Upper lobe of left lung (tissue), 6 donors: Measurements from ENCODE around the gene RNASE13. TPM values are rescaled to one million over a fixed set of nuclear protein-coding genes. Genes with fewer than 3 reads are reported as not detected.

ENCODE experiments used
- ATAC-seq, 2 donors: fragments of 200-7000 bp; cut with Tn5 transposase; one replicate each; pipeline ENCODE4 v1.9.1; 2022; ENCODE audit warnings: mild to moderate bottlenecking in 2 of 2, moderate library complexity in 2 of 2; ENCODE audit not compliant: low FRiP score in 2 of 2
- DNase-seq, 2 donors: peaks; one replicate each; pipeline ENCODE4 v3.0.0-alpha.2; 2019 to 2020
- H3K27ac ChIP-seq, 4 donors: fragments of 200-600 bp; sonication (generic); one replicate each; pipeline ENCODE4 v1.5.1; 2016 to 2019
- H3K27me3 ChIP-seq, 4 donors: fragments of 200-600 bp; sonication (generic); one replicate each; pipeline ENCODE4 v1.5.1; 2017 to 2019
- H3K36me3 ChIP-seq, 4 donors: fragments of 200-600 bp; sonication (generic); one replicate each; pipeline ENCODE4 v1.5.1; 2016 to 2019
- H3K4me1 ChIP-seq, 4 donors: fragments of 200-600 bp; sonication (generic); one replicate each; pipeline ENCODE4 v1.5.1; 2018 to 2019
- H3K4me3 ChIP-seq, 4 donors: fragments of 200-600 bp; sonication (generic); one replicate each; pipeline ENCODE4 v1.5.1; 2017 to 2019; ENCODE audit warnings: mild to moderate bottlenecking in 2 of 4, moderate library complexity in 1 of 4
- H3K9me3 ChIP-seq, 4 donors: fragments of 200-600 bp; sonication (generic); one replicate each; pipeline ENCODE4 v1.5.1; 2018 to 2019
- EP300 ChIP-seq, 4 donors: sonication (generic); formaldehyde crosslinking; IDR thresholded peaks; one replicate each; pipeline ENCODE4 v1.5.1; 2017; ENCODE audit warnings: antibody characterized with exemption in 4 of 4, control low read depth in 2 of 4
- POLR2A ChIP-seq, 4 donors: fragments of 450-650 bp; IDR thresholded peaks; one replicate each; pipeline ENCODE4 v1.5.1; 2016 to 2017; ENCODE audit warnings: antibody characterized with exemption in 4 of 4, mild to moderate bottlenecking in 2 of 4
- POLR2AphosphoS5 ChIP-seq, 2 donors: sonication (generic); formaldehyde crosslinking; IDR thresholded peaks; one replicate each; pipeline ENCODE4 v1.5.1; 2017; ENCODE audit warnings: antibody characterized with exemption in 2 of 2
- WGBS, 2 donors: methylation state at CpG; one replicate each; pipeline ENCODE4 v1.1.5; 2017 to 2018; 5-methylcytosine and 5-hydroxymethylcytosine counted together
- total RNA-seq, 6 donors: library from RNA; depleted of rRNA in 4 of 6; stranded (reverse); fragments of >200 nt in 4 of 6; gene quantifications; one replicate each; pipeline versions ENCODE4 v1.1.0 to v1.2.1, GENCODE V29; 2016 to 2021
- TF ChIP-seq, protein P1 (sequence below), 6 experiments: fragments of 450-650 bp in 4 of 6; fragments of 200-600 bp in 2 of 6; sonication (generic) in 2 of 6; IDR thresholded peaks; one replicate each; pipeline ENCODE4 v1.5.1; 2016 to 2019; ENCODE audit warnings: antibody characterized with exemption in 6 of 6
- donor health status: DM: no; HTN: no; CAD: no; lungs with moderate emphysema.
- donor health status: DM: no; HTN: yes; CAD: no; lungs with severe emphysema.

The RNASE13 gene
- total RNA-seq, 6 donors from 2014 or later = not detected

DNA sequence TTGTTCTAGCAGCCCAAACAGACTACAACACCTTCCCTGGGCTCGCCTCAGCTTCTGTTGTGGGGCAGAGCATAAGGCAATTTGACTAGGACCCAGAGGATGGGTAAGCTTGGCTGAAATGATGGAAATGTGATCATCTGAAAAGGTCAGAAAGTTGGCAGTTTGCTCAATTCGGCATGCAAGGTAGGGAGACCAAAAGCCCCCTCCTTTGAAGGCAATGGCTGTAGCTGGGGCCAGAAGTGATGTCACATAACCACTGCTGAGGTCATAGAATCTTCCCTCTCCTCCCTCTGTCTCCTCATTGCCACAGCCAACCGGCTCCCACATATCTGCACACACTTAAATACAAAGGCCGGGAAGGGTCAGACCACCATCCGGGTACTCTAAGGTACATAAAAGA, 4.7 kb downstream of the RNASE13 start, which contains the start of gene TPPP2:
TSS of gene TPPP2 (plus strand) at position 301 of the 400 bp plus-strand sequence. CDS start 365 bp downstream, outside the sequence.
- DNase-seq = no peak
- H3K36me3 ChIP-seq = no peaks in the 10 kb centered on the region
- no peaks in the 10 kb centered on the region for H3K9me3 ChIP-seq
- no peak within 1 kb of the TSS for H3K27ac ChIP-seq
- no peak for ATAC-seq
- no peak within 1 kb of the TSS for H3K4me3 ChIP-seq
- H3K4me1 ChIP-seq = peaks cover 10 to 13% (median 12%) of the 10 kb centered on the region in 4 donors
- no peak for TF ChIP-seq POLR2A (IDR thresholded peaks at IDR 0.05)
- no peak for TF ChIP-seq POLR2AphosphoS5 (IDR thresholded peaks at IDR 0.05)
- TF ChIP-seq, protein P1, sequence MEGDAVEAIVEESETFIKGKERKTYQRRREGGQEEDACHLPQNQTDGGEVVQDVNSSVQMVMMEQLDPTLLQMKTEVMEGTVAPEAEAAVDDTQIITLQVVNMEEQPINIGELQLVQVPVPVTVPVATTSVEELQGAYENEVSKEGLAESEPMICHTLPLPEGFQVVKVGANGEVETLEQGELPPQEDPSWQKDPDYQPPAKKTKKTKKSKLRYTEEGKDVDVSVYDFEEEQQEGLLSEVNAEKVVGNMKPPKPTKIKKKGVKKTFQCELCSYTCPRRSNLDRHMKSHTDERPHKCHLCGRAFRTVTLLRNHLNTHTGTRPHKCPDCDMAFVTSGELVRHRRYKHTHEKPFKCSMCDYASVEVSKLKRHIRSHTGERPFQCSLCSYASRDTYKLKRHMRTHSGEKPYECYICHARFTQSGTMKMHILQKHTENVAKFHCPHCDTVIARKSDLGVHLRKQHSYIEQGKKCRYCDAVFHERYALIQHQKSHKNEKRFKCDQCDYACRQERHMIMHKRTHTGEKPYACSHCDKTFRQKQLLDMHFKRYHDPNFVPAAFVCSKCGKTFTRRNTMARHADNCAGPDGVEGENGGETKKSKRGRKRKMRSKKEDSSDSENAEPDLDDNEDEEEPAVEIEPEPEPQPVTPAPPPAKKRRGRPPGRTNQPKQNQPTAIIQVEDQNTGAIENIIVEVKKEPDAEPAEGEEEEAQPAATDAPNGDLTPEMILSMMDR (IDR thresholded peaks at IDR 0.05) = no peak
- TF ChIP-seq EP300 (IDR thresholded peaks at IDR 0.05) = no peak
- WGBS, 2 donors = 90 to 98% methylated on average over 5 of the region's 5 CpGs
- peaks cover 0 to 4% (median 1%) of the 10 kb centered on the region in 4 donors for H3K27me3 ChIP-seq

DNA sequence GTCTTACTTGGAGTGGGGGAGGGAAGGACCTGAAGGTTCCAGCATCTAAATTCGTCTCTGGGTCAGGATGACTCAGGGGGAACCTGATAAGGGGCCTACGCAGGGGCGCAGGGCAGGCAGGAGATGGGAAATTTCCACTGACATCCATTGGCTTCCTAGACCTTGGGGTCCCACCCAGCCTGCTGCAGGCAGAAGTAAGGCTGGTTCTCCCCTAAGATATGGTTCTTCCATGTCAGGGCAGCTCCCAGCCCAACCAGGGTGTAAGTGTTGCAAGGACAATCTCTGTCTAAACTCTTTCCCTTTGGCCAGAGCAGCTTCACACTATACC, 7.7 kb downstream of the RNASE13 start:
- Histone ChIP-seq H3K27ac (peak overlapping the region; percentile 80 to 93 (median 88)), H3K9me3 (no peaks in the 10 kb centered on the region), H3K4me1 (peaks cover 29 to 36% (median 30%) of the 10 kb centered on the region in 4 donors), H3K27me3 (peaks cover 0 to 8% (median 1%) of the 10 kb centered on the region in 4 donors), H3K4me3 (no peak overlapping the region), H3K36me3 (peaks cover 0 to under 1% (median 0%) of the 10 kb centered on the region in 4 donors)
- ATAC-seq (no peak), DNase-seq (no peak)
- WGBS, 2 donors = 64 to 68% methylated on average over 3 of the region's 3 CpGs
- TF ChIP-seq, protein P1 (IDR thresholded peaks at IDR 0.05) = no peak

DNA sequence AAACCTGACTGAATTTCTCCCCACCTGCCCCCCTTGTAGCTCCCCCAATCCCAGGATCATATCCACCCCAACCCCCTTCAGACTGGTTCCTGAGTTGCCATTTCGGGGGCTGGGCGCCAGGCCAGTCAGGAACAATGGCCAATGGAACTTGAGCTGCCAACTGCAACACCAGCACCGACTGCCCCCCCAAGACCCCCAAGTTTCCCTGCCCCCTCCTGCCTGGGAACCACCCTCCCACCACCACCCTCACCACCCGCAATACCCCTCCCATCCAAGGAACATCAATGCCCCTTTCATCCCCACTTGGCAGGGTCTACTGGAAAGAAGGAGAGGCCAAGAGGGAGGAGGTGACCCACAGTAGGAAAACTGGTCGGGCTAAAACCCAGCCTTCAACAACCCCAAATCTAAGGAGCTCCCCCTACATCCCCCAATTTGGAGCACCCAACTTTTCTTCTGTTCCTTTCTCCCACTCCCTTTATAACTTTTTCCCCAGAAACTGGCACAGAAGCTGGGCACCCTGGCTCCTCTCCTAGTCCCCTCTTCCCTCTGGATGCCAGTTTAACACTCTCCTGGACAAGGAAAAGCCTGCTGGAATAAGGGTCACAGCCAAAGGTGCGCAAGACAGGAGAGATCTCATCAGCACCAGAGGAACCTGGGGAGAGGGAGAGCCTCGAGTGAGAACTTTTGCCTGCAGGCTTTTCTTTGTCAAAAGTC, 8.2 kb downstream of the RNASE13 start:
- Histone ChIP-seq H3K27me3 (peaks cover 0 to 8% (median 1%) of the 10 kb centered on the region in 4 donors), H3K4me3 (peak overlapping the region in 1 of 4 donors; percentile 74), H3K36me3 (peaks cover 0 to 5% (median under 1%) of the 10 kb centered on the region in 4 donors), H3K4me1 (peaks cover 29 to 36% (median 30%) of the 10 kb centered on the region in 4 donors), H3K9me3 (no peaks in the 10 kb centered on the region), H3K27ac (peak overlapping the region; percentile 80 to 93 (median 88))
- 58 to 84% methylated on average over 7 of the region's 7 CpGs for WGBS, 2 donors
- ATAC-seq (no peak), DNase-seq (peak in 1 of 2 donors; percentile 21)
- TF ChIP-seq EP300 (IDR thresholded peaks at IDR 0.05) (no peak), POLR2A (IDR thresholded peaks at IDR 0.05) (no peak), POLR2AphosphoS5 (IDR thresholded peaks at IDR 0.05) (no peak)
- TF ChIP-seq, protein P1 (IDR thresholded peaks at IDR 0.05) = no peak

DNA sequence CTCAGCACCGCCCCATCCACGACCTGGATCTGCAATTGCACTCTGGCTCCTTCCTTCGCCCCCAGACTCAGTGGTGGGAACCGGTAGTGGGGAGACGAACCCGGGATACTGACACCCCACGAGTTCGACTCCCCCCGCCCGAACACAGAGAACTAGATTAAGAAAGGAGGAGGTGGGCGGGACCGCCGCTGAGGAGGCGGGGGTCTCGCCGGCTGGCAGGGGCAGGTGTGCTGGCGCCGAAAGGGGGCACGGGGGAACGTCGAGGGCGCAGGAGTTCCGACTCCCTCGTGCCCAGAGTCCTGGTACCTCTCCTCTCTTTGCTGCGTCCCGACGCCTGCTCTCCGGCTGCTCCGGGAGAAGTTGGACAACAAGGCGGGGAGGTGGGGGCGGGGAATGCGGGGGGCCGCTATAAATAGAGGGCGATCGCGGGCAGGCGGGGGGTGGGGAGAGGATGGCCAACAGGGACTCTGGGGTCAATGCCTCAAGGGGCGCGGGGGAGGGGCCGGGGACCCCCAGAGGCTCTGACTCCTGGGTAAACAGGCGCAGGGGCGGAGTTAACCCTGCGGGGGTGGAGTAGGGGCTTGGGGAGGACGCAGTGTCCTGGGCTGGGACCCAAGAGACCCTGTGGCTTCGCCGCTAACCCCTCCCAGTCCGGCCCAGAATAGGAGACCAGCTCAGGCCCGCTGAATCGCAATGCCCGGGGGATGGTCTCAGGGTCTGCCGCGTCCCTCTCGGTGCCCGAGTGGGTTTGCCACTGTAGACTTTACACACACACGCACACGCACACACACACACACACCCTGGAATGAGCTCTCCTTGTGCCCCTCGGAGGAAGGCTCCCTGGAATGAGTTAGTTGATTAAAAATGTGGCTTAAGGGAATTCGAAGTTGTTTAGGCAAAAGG, 9.0 kb downstream of the RNASE13 start:
- ATAC-seq = peak; percentile 35 to 56
- 11 to 13% methylated on average over 15 to 57 of the region's 58 CpGs for WGBS, 2 donors
- H3K9me3 ChIP-seq = no peaks in the 10 kb centered on the region
- H3K36me3 ChIP-seq = peaks cover 0 to 14% (median 2%) of the 10 kb centered on the region in 4 donors
- H3K27me3 ChIP-seq = peaks cover 0 to 8% (median 1%) of the 10 kb centered on the region in 4 donors
- H3K27ac ChIP-seq = peak overlapping the region; percentile 80 to 93 (median 88)
- TF ChIP-seq POLR2AphosphoS5 (IDR thresholded peaks at IDR 0.05) (no peak), POLR2A (IDR thresholded peaks at IDR 0.05) (peak in 1 of 4 donors; percentile 6)
- H3K4me1 ChIP-seq = peaks cover 29 to 36% (median 30%) of the 10 kb centered on the region in 4 donors
- peak; percentile 44 to 86 for DNase-seq
- peak overlapping the region; percentile 60 to 89 (median 76) for H3K4me3 ChIP-seq
